Peyer's patch (tissue), 4 donors: ENCODE measurements around the gene NPSR1.

ENCODE experiments used
- POLR2A ChIP-seq, 2 donors: fragments of 450-650 bp; IDR thresholded peaks; one replicate each; pipeline ENCODE4 v1.5.1; 2017; ENCODE audit warnings: antibody characterized with exemption in 2 of 2, mild to moderate bottlenecking in 2 of 2, moderate library complexity in 2 of 2
- TF ChIP-seq, protein P1 (sequence below), 6 experiments: fragments of 450-650 bp in 4 of 6; fragments of 200-600 bp in 2 of 6; sonication (generic) in 1 of 6; IDR thresholded peaks; one replicate each; pipeline ENCODE4 v1.5.1; 2017 to 2019; ENCODE audit warnings: antibody characterized with exemption in 6 of 6, mild to moderate bottlenecking in 3 of 6, moderate library complexity in 1 of 6

DNA sequence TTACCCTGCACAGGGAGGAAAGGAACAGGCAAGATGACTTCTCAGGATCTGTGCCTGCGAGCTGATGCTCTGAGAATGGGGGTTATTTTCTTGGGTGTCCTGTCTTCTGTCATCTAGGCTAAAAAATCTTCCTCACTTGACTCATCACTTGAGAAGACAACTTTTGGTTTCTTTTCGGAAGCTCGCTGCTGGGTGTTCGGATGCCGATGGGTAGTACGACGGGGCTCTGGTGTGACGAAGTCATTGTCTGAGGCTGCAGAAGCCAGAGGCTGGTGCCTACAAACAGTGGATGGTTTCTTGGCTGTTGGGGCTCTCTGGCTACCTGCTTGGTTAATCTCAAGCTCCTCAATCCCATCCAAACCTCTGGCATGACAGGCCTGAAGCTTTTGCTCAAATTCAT, 92.2 kb downstream of the NPSR1 start:
- TF ChIP-seq, protein P1, sequence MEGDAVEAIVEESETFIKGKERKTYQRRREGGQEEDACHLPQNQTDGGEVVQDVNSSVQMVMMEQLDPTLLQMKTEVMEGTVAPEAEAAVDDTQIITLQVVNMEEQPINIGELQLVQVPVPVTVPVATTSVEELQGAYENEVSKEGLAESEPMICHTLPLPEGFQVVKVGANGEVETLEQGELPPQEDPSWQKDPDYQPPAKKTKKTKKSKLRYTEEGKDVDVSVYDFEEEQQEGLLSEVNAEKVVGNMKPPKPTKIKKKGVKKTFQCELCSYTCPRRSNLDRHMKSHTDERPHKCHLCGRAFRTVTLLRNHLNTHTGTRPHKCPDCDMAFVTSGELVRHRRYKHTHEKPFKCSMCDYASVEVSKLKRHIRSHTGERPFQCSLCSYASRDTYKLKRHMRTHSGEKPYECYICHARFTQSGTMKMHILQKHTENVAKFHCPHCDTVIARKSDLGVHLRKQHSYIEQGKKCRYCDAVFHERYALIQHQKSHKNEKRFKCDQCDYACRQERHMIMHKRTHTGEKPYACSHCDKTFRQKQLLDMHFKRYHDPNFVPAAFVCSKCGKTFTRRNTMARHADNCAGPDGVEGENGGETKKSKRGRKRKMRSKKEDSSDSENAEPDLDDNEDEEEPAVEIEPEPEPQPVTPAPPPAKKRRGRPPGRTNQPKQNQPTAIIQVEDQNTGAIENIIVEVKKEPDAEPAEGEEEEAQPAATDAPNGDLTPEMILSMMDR (IDR thresholded peaks at IDR 0.05) = no peak
- TF ChIP-seq POLR2A (IDR thresholded peaks at IDR 0.05) = no peak
